ACHN (cell line): ENCODE measurements around the gene GPR15.

Experiments
- DNase-seq: peaks from one replicate; pipeline ENCODE4 v3.0.0-alpha.2; 2015
- in situ Hi-C: cut with HindIII; loops from 2 replicates; pipeline ENCODE4 v1.10.0; 2017; ENCODE audit warnings: low sequenced_read_pairs, low pct_ligation_motif_present, low pct_unique_long_range_greater_than_20kb

GPR15 gene

GRCh38 chr3:98528474-98529346, 3.1 kb upstream of the GPR15 start:
- in situ Hi-C loops, result no loop called here
- no peak for DNase-seq

- DNase-seq, result no peak
- in situ Hi-C loops, result no loop called here
Observed at GRCh38 chr3:98529856-98530459, 1.8 kb upstream of the GPR15 start.

GRCh38 chr3:98530676-98531075, 1.1 kb upstream of the GPR15 start:
- in situ Hi-C loops, result no loop called here
- DNase-seq, result no peak

GRCh38 chr3:98532275-98532637, 478 bp downstream of the GPR15 start:
- in situ Hi-C loops, result no loop called here
- DNase-seq, result no peak

- no peak for DNase-seq
- in situ Hi-C loops, result no loop called here
Observed at GRCh38 chr3:98532709-98533571, 1.2 kb downstream of the GPR15 start.

GRCh38 chr3:98534168-98534567, 2.4 kb downstream of the GPR15 start:
- in situ Hi-C loops, result no loop called here
- DNase-seq, result no peak

- in situ Hi-C loops, result no loop called here
- DNase-seq, result no peak
Observed at GRCh38 chr3:98534734-98535133, 3.0 kb downstream of the GPR15 start.

GRCh38 chr3:98536456-98537017, 4.8 kb downstream of the GPR15 start:
- in situ Hi-C loops, result no loop called here

GRCh38 chr3:98540346-98540745, 8.6 kb downstream of the GPR15 start:
- in situ Hi-C loops, result no loop called here
- no peak for DNase-seq

More at GRCh38 chr3:98536456-98537017, 4.8 kb downstream of the GPR15 start:
- peak; percentile 58 for DNase-seq

- in situ Hi-C loops, result no loop called here
- DNase-seq, result no peak
Observed at GRCh38 chr3:98541695-98542094, 9.9 kb downstream of the GPR15 start.

GRCh38 chr3:98542623-98543022, 10.8 kb downstream of the GPR15 start:
- in situ Hi-C loops, result no loop called here
- no peak for DNase-seq

- in situ Hi-C loops, result no loop called here
- no peak for DNase-seq
Observed at GRCh38 chr3:98545940-98546339, 14.2 kb downstream of the GPR15 start.

GRCh38 chr3:98548544-98548943, 16.8 kb downstream of the GPR15 start:
- in situ Hi-C loops, result no loop called here
- no peak for DNase-seq

- DNase-seq, result no peak
- in situ Hi-C loops, result no loop called here
Observed at GRCh38 chr3:98550833-98551232, 19.1 kb downstream of the GPR15 start.

- no peak for DNase-seq
- in situ Hi-C loops, result no loop called here
Observed at GRCh38 chr3:98551236-98551635, 19.5 kb downstream of the GPR15 start.

GRCh38 chr3:98551754-98552153, 20.0 kb downstream of the GPR15 start:
- in situ Hi-C loops, result no loop called here
- no peak for DNase-seq

- in situ Hi-C loops, result no loop called here
- DNase-seq, result no peak
Observed at GRCh38 chr3:98552232-98553020, 20.6 kb downstream of the GPR15 start.

- no peak for DNase-seq
Observed at GRCh38 chr3:98553021-98553563, 21.3 kb downstream of the GPR15 start.

More at GRCh38 chr3:98553021-98553563, 21.3 kb downstream of the GPR15 start:
- in situ Hi-C loops, result no loop called here
